GM12801 (cell line): ENCODE measurements around the gene KLK11.

ENCODE experiments used
- CTCF ChIP-seq: IDR thresholded peaks from one replicate; pipeline ENCODE4 v1.5.1; 2011; ENCODE audit warnings: control low read depth; ENCODE audit not compliant: insufficient read length; ENCODE audit errors: extremely low read depth

Gene KLK11

GRCh38 chr19:51030631-51031030 is 4.2 kb upstream of the KLK11 start:
- TF ChIP-seq CTCF: no peak

- TF ChIP-seq CTCF: no peak
These were observed 3.3 kb upstream of the KLK11 start for GRCh38 chr19:51029718-51030117.

- TF ChIP-seq CTCF: no peak
These were observed 1.5 kb upstream of the KLK11 start for GRCh38 chr19:51027873-51028272.

DNA sequence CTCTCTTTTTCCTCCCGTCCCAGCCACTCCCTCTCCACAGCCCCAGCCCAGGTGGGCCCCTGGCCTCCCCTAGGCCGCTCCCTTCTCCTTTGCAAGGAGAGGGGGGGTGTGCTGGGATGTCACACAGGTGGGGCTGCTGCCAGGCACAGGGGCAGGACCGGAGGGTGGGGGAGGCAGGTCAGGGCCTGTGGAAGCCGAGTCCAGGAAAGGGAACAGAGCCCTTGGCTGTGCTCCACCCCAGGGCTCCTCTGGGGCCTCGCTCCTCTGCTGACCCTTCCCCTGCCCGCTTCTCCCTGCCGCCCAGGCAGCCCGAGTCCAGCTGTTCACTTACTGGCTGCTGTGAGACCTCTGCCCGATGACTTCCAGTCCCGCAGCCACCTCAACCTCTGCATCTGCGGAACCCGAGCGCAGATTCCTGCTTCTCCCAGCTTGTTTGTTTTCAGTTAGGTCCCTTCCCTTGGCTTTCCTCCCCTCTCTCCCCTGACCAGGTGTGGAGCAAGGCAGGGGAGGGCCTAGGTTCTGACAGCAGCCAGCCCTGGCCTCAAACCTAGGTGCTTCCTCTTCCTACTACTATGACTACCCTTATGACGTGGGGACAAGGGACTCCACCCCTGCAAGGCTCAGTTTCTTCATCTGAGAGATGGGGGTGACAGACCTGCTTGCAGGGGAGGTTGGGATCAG is 850 bp upstream of the KLK11 start:
- TF ChIP-seq CTCF: no peak

DNA sequence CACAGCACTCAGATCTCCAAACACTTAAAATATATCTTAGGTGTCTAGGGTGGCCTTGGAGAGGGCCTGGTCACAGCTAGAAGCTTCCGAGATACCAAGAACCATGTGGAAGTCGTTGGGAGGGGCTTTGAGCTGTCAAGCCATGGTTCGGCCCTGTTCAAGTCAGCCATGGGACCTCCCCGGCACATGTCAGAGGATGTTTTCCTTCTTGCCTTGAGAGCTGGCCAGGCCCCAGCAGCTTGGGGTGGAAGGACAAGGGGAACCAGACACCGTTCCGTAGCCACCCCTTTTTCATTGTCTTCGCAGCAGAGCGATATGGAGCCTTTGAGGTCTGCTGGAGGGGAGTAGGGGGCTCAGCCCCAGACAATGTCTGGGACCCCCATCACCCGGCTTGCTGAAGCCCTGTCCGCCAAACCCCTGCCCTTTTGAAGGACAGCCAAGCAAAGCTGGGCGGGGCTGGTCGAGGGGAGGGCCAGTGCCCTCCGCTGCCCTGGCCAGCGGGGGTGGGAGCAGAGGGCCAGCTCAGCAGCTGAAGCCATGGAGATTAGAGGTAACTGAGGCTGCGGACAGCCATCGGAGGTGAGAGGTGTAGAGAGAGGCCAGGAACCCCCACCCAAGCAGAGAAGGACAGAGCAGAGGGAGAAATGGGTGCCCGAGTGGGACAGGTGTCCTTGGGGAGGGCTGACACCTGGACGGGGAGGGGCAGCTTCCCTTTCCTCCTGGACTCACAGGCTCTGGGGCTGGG is 435 bp downstream of the KLK11 start:
- TF ChIP-seq CTCF: no peak

- TF ChIP-seq CTCF: no peak
These were observed 1.0 kb downstream of the KLK11 start for GRCh38 chr19:51025401-51025800.

DNA sequence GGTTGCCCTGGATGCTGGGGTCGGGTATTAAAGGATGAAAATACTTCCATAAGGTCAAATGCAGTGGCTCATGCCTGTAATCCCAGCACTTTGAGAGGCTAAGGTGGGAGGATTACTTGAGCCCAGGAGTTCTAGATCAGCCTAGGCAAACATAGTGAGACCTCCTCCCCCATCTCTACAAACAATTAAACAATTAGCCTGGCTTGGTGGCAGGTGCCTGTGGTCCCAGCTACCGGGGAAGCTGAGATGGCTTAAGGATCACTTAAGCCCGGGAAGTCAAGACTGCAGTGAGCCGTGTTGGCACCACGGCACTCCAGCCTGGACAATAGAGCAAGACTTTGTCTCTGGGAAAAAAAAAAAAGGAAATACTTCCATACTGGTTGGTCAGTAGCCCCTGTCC is 1.5 kb downstream of the KLK11 start:
- TF ChIP-seq CTCF: no peak
